Activated naive CD4-positive, alpha-beta T cell treated with anti-CD3 and anti-CD28 coated beads, Interleukin-2, amount 10 ng/mL, durations not matched to agents 7 days and 5 days (primary cell): ENCODE results near the gene BAZ1A.
A peak's percentile ranks its signal among the peaks of the same experiment; 100 is the strongest.

ENCODE experiments used
- CTCF ChIA-PET: fragments of 350-600 bp; sonication (Branson Sonifier 250); formaldehyde crosslinking; loops from one replicate; lab custom pipeline; 2021; ENCODE audit warnings: antibody characterized with exemption; lab: Charles Lee
- DNase-seq: peaks from one replicate; pipeline ENCODE4 v3.0.0-alpha.2; 2020
- H3K27ac Mint-ChIP-seq: one replicate; pipeline ENCODE4 v1.8.0; 2021; ENCODE audit warnings: mild to moderate bottlenecking, moderate library complexity, mixed read lengths
- H3K27me3 Mint-ChIP-seq: one replicate; pipeline ENCODE4 v1.8.0; 2021; ENCODE audit warnings: mild to moderate bottlenecking, mixed read lengths
- H3K36me3 Mint-ChIP-seq: one replicate; pipeline ENCODE4 v1.8.0; 2021; ENCODE audit warnings: mixed read lengths
- H3K4me1 Mint-ChIP-seq: one replicate; pipeline ENCODE4 v1.8.0; 2021; ENCODE audit warnings: mixed read lengths
- H3K4me3 Mint-ChIP-seq: one replicate; pipeline ENCODE4 v1.8.0; 2021; ENCODE audit warnings: mild to moderate bottlenecking, moderate library complexity, mixed read lengths
- H3K9me3 Mint-ChIP-seq: one replicate; pipeline ENCODE4 v1.8.0; 2021; ENCODE audit warnings: mixed read lengths

Gene BAZ1A

DNA sequence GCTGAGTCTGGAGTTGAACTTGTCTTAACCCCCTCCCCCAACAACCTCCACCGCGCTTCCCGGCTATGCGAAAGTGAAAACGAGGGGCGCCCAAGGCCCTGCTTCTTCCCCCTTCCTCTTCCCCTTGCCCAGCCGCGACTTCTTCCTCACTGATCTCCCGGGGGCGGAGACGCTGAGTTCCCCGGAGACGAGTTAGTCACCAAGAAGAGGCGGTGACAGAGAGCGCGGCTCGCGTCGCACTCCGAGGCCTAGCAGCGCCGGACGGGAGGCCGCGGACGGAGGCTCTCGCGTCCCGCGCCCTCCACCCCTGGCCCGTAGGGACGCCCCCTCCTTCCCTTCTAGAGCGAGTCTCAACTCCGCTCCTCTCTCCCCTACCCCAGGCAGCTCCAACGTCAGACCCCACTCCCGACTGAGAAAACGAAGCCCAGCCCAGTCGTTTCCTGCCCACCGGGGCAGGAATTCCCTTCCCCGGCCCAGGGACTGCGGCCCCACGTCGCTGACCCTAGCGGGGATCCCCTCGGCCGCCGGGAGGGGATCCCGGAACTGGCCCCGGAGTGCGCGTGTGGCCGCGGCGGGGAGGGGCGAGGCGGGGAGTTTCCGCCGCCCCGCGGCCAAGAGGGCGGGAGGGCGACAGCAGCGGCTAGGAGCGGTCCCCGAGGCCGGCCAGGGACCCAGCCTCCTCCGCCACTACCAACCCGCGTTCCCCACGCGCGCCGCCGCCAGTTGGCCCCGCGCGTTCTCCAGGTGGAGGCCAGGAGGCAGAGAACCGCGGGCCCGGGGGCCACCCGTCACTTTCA, 1.4 kb downstream of the BAZ1A start:
- peak overlapping the region; percentile 92 for H3K4me3 Mint-ChIP-seq
- H3K4me1 Mint-ChIP-seq: peaks cover 48% of the 10 kb centered on the region
- H3K9me3 Mint-ChIP-seq: no peaks in the 10 kb centered on the region
- CTCF ChIA-PET: no interaction called here
- DNase-seq: peak; percentile 94
- H3K27ac Mint-ChIP-seq: peak overlapping the region; percentile 99
- H3K36me3 Mint-ChIP-seq: peaks cover 34% of the 10 kb centered on the region
- no peaks in the 10 kb centered on the region for H3K27me3 Mint-ChIP-seq

DNA sequence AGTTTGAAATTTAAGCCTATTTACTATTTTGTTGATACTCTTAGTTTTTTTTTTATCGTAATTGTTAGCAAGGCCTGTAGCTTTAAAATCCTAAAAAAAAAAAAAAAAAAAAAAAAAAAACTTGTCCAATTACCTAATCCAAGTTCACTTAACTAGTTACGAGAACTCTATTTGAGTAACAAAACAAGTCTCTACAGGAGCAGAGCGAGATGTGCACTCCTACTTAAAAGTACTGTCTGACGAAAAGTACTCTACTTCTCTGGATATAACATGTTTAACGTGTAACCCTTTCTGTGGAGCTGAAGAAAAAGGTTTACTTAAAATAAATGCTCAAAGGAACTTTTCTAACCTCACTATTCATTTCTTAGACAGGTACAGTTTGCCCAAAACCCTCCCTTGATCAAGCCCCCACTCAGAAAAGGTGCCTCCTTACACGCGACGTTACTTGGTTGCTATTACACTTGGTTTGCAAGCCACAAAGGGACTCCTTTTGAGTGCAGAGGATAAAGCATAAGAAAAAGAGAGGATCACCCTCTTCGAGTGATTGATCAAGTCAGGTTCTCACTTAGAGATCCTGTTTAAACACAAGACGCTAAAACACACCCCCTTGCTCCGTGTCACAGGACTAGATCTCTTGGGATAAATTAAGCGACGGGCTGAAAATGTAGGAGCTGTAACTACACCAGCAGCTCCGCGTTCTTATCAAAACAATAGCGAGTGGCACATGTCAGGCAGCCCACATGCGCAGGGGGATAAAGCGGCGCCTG, 2.2 kb downstream of the BAZ1A start:
- H3K27ac Mint-ChIP-seq: peak overlapping the region; percentile 99
- H3K9me3 Mint-ChIP-seq: no peaks in the 10 kb centered on the region
- DNase-seq: no peak
- peaks cover 37% of the 10 kb centered on the region for H3K36me3 Mint-ChIP-seq
- peak overlapping the region; percentile 92 for H3K4me3 Mint-ChIP-seq
- H3K27me3 Mint-ChIP-seq: no peaks in the 10 kb centered on the region
- peaks cover 48% of the 10 kb centered on the region for H3K4me1 Mint-ChIP-seq
- CTCF ChIA-PET: no interaction called here

DNA sequence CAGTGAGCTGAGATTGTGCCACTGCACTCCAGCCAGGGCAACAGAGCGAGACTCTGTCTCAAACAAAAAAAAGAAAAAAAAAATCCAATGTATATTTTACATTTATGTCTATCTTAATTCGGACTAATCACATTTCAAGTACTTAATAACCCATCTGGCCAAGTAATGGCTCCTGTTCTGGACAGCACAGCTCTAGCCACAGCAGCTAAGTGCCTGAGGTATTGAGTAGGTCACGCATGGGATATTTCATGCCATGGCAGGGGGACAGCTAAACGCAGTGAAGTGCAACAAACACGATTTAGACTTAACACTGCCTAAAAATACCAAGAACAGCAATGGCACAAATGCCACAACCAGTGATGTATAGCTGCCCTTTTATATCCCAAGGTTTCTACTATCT, 8.0 kb downstream of the BAZ1A start:
- Mint-ChIP-seq H3K36me3 (peaks cover 38% of the 10 kb centered on the region), H3K4me1 (peaks cover 38% of the 10 kb centered on the region), H3K27ac (no peak overlapping the region), H3K4me3 (no peak overlapping the region), H3K9me3 (no peaks in the 10 kb centered on the region), H3K27me3 (no peaks in the 10 kb centered on the region)
- CTCF ChIA-PET: no interaction called here
- DNase-seq: no peak

DNA sequence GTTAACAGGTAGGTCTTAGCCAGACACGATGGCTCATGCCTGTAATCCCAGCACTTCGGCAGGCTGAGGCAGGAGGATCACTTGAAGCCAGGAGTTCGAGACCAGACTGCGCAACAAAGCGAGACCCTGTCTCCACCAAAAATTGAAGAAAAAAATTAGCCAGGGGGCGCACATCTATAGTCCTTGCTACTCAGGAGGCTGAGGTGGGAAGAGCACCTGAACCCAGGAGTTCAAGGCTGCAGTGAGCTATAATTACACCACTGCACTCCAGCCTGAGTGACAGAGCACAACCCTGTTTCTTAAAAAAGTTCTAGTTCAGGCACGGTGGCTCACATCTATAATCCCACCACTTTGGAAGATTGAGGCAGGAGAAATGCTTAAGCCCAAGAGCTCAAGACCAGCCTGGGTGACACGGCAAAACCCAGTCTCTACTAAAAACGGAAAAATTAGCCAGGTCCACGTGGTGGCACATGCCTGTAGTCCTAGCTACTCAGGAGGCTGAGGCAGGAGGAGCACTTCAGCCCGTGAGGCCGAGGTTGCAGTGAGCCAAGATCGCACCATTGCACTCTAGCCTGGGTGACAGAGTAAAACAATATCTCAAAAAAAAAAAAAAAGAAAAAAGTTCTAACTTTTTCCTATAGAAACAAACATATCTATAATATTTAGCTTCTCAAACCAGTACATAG, 9.1 kb downstream of the BAZ1A start:
- no peaks in the 10 kb centered on the region for H3K9me3 Mint-ChIP-seq
- H3K27ac Mint-ChIP-seq: no peak overlapping the region
- CTCF ChIA-PET: no interaction called here
- no peak for DNase-seq
- no peaks in the 10 kb centered on the region for H3K27me3 Mint-ChIP-seq
- H3K36me3 Mint-ChIP-seq: peaks cover 33% of the 10 kb centered on the region
- H3K4me3 Mint-ChIP-seq: no peak overlapping the region
- H3K4me1 Mint-ChIP-seq: peaks cover 26% of the 10 kb centered on the region

DNA sequence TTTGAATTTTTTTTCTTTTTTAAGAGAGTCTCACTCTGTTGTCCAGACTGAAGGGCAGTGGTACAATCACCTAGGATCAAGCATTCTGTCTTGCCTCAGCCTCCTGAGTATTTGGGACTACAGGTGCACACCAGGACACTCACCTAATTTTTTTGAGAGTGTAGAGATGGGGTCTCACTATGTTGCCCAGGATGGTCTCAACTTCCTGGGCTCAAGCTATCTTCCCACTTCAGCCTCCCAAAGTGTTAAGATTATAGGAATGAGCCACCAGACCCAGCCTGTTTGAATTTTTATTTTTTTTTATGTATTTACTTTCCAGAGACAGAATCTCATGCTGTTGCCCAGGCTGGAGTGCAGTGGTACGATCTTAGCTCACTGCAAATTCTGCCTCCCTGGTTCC, 11.3 kb downstream of the BAZ1A start:
- DNase-seq: no peak
- Mint-ChIP-seq H3K4me3 (no peak overlapping the region), H3K4me1 (peaks cover 15% of the 10 kb centered on the region), H3K36me3 (peaks cover 33% of the 10 kb centered on the region), H3K27me3 (no peaks in the 10 kb centered on the region), H3K9me3 (no peaks in the 10 kb centered on the region), H3K27ac (no peak overlapping the region)
- CTCF ChIA-PET: no interaction called here

DNA sequence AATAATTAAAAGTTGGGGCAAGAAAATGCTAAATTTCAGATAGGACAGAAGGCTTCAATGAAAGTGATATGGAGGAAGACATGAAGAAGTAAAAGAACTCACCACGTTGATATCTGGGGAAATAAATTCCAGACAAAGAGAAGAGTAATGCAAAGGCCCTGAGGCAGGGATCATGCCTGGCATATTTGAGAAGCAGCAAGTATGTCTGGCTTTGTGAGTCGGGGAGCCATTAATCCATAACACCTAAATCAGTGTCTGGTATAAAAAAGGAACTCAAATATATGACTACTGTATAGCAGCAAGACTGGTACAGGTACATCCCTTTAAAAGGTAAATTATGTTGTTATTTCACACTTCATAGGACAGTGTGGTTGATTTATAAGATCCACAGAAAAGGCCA, 16.4 kb downstream of the BAZ1A start:
- Mint-ChIP-seq H3K4me1 (peaks cover 28% of the 10 kb centered on the region), H3K36me3 (peaks cover 52% of the 10 kb centered on the region), H3K4me3 (no peak overlapping the region), H3K27ac (peak overlapping the region; percentile 46), H3K9me3 (peaks cover 7% of the 10 kb centered on the region), H3K27me3 (no peaks in the 10 kb centered on the region)
- CTCF ChIA-PET: no interaction called here
- DNase-seq: no peak

DNA sequence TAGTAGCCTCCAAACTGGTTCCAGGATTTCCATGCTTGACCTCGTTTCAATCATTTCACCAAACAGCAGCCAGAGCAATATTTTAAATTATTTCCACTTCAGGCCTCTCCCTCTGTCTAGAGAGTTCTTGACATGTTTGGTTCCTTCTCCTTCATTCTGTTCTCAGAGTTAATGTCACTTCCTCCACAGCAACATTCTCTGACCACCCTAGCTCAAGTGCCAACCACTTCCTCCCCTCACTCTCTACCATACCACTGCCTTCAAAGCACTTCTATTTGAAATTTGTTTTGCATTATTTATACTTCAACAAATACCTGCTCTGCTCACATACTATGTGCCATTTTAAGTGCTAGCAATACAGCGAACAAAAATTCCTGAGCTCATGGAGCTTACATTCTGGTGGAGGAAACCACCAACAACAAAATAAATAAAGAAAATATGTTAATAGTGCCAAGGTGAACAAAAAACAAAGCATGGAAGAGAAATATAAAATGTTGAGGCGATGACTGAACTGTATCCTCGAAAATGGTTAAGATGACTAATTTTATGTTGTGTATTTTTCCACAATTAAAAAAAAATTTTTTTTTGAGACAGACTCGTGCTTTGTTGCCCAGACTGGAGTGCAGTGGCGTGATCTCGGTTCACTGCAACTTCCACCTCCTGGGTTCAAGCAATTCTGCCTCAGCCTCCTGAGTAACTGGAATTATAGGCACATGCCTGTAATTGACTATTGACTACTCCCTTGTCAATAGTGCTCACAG, 17.3 kb downstream of the BAZ1A start:
- H3K4me1 Mint-ChIP-seq: peaks cover 28% of the 10 kb centered on the region
- no peaks in the 10 kb centered on the region for H3K27me3 Mint-ChIP-seq
- H3K9me3 Mint-ChIP-seq: peaks cover 7% of the 10 kb centered on the region
- DNase-seq: peak; percentile 51
- no peak overlapping the region for H3K4me3 Mint-ChIP-seq
- H3K36me3 Mint-ChIP-seq: peaks cover 61% of the 10 kb centered on the region
- peak overlapping the region; percentile 87 for H3K27ac Mint-ChIP-seq
- CTCF ChIA-PET: no interaction called here

DNA sequence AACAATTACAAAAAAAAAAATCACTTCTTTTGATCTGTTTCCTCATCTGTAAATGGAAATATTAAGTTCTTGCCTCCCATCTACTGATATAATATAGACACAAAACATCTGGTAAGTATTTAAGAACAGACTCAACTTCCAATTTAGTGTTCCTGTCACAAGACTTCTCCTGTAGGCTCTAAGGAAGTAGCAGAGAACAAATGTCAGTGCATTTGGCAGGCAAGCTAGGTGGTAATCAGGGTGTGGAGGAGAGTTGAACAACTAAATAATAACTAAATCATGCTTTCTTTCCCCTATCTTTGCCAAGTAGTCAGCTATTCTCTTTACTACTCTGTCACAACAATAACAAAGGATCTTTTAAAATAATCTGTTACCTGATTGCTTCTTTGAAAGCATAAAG, 22.1 kb downstream of the BAZ1A start:
- CTCF ChIA-PET: interaction anchor here (1.1 kb wide), 1 partner anchor 9 kb away, joined by 3 read pairs; no protein-coding TSS in a partner anchor
- H3K27ac Mint-ChIP-seq: no peak overlapping the region
- H3K4me1 Mint-ChIP-seq: peaks cover 19% of the 10 kb centered on the region

DNA sequence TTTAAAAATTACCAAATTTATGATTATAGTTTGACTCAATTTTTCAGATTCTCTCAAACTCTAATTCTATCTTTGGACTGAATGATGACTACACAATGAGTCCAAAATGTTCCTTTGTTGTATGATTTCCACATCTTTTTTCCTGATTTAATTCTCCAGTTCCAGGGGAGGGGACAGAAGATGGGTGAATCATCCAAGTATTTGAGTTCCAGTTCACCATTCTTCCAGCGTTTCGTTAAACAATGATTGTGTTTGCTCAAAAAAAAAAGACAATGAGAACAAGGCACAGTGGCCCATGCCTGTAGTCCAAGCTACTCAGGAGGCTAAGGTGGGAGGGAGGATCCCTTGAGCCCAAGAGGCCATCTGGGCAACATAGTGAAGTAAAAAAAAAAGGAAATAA, 23.8 kb downstream of the BAZ1A start:
- CTCF ChIA-PET: interaction anchor here (0.6 kb wide), 1 partner anchor 1557 kb away, joined by 3 read pairs; no protein-coding TSS in a partner anchor
- peaks cover 45% of the 10 kb centered on the region for H3K36me3 Mint-ChIP-seq
- no peak overlapping the region for H3K27ac Mint-ChIP-seq
- H3K4me1 Mint-ChIP-seq: peaks cover 8% of the 10 kb centered on the region
- no peaks in the 10 kb centered on the region for H3K9me3 Mint-ChIP-seq
- no peak for DNase-seq
- no peaks in the 10 kb centered on the region for H3K27me3 Mint-ChIP-seq
- no peak overlapping the region for H3K4me3 Mint-ChIP-seq

More for the DNA sequence above, 22.1 kb downstream of the BAZ1A start:
- DNase-seq: no peak
- H3K9me3 Mint-ChIP-seq: peaks cover 7% of the 10 kb centered on the region
- no peaks in the 10 kb centered on the region for H3K27me3 Mint-ChIP-seq
- peaks cover 53% of the 10 kb centered on the region for H3K36me3 Mint-ChIP-seq
- no peak overlapping the region for H3K4me3 Mint-ChIP-seq

DNA sequence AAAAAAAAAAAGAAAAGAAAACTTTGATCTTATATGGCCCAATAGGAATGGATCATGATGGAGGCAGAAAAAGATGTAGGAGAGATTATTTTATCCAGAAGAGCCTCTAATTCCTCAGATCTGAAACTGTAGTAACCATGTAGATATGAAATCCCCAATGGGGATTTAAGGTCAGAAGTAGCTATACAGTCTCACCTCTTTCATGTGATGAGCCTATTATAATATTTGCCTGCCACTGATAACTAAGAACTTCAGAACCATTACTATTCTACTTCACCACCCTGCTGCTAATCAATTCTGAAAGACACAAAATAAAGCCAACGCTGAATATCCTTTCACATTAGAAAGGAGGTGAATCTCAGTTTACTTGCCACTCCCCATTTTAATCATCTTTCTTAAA, 29.3 kb downstream of the BAZ1A start:
- Mint-ChIP-seq H3K27ac (no peak overlapping the region), H3K9me3 (no peaks in the 10 kb centered on the region), H3K27me3 (no peaks in the 10 kb centered on the region), H3K4me1 (peaks cover 16% of the 10 kb centered on the region), H3K36me3 (peaks cover 26% of the 10 kb centered on the region), H3K4me3 (no peak overlapping the region)
- CTCF ChIA-PET: no interaction called here
- DNase-seq: no peak

DNA sequence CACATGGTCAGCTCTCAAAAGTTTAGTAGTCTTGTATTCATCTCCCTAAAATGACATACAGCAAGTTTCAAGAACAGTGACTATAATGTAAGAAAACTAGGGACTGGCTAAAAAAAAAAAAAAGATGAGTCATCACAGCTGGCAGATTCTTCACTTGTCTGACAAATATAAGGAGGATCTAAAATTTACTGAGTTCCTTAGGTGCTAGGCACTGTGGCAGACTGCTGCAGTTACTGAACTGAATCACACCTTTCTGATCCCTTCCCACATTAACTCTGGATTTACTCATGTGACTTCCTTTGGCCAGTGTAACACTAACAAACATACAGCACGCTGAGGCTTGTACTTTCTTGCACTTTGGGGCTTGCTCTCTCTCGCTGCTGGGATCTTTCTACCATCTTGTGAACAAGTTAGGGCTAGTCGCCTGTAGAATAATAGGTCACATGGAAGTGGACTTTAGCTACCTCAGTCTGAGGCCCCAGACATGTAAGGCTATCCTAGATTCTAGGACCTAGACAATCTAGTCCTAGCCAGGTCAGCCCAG, 32.1 kb downstream of the BAZ1A start:
- no peaks in the 10 kb centered on the region for H3K9me3 Mint-ChIP-seq
- no peak for DNase-seq
- H3K27ac Mint-ChIP-seq: peak overlapping the region; percentile 1
- no peak overlapping the region for H3K4me3 Mint-ChIP-seq
- CTCF ChIA-PET: interaction anchor here (0.6 to 1.1 kb wide), 3 partner anchors 10 to 138 kb away, joined by 3 read pairs; no protein-coding TSS in a partner anchor
- H3K36me3 Mint-ChIP-seq: peaks cover 30% of the 10 kb centered on the region
- no peaks in the 10 kb centered on the region for H3K27me3 Mint-ChIP-seq
- peaks cover 16% of the 10 kb centered on the region for H3K4me1 Mint-ChIP-seq

DNA sequence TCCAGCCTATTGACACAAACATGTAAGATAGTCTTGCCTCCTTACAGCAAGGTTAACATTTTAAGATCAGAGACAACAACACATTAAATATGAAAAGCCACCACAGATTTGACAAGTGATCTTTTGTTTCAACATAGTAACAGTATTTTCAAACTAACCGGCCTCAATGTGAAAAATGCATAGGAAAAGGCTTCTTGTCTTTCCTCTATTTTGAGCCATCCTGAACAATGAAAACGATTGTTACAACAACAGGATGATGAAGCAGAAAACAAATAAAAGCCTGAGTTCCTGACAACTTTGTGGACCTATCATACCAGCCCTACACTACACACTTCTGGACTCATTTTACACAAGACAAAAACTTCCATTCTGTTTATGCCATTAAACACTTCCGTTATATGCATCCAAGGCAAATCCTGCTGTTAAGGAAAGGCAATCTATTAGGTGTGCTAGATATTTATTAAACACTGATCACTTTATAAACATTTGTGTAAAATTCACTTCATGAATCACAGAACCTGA, 37.3 kb downstream of the BAZ1A start:
- Mint-ChIP-seq H3K4me3 (no peak overlapping the region), H3K27me3 (no peaks in the 10 kb centered on the region), H3K27ac (no peak overlapping the region), H3K36me3 (peaks cover 19% of the 10 kb centered on the region), H3K4me1 (peaks cover 23% of the 10 kb centered on the region), H3K9me3 (no peaks in the 10 kb centered on the region)
- CTCF ChIA-PET: no interaction called here
- no peak for DNase-seq

DNA sequence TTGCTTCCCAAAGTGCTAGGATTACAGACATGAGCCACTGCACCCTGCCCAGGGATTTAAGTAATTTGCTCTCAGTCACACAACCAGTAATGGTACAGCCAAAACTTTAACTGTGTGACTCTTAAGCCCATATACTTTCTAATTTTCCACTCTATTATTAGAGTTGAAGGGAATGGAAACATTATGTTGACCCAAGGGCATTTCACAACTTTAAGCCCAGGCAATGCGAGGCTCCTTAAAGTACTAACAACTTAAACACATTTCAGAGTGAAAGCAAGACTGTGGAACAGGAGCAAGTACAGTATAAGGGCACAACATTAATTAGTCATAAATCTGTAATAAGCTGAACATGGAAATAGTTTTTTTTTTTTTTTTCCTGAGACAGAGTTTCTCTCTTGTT, 39.8 kb downstream of the BAZ1A start:
- Mint-ChIP-seq H3K36me3 (peaks cover 14% of the 10 kb centered on the region), H3K4me1 (peaks cover 30% of the 10 kb centered on the region), H3K27ac (no peak overlapping the region), H3K4me3 (no peak overlapping the region), H3K9me3 (no peaks in the 10 kb centered on the region), H3K27me3 (no peaks in the 10 kb centered on the region)
- CTCF ChIA-PET: no interaction called here
- no peak for DNase-seq
